ENCODE results near the gene SLC9A1.

- TF ChIP-seq RELA (IDR thresholded peaks at IDR 0.05; ENCODE audit: borderline replicate concordance, partially characterized antibody) (no peak), EZH2 (IDR thresholded peaks at IDR 0.05; ENCODE audit: borderline replicate concordance, control insufficient read depth, low read depth, low read length) (no peak), ESRRA (IDR thresholded peaks at IDR 0.05; ENCODE audit: low read length) (no peak), LARP7 (IDR thresholded peaks at IDR 0.05) (no peak)
These were observed 86.0 kb downstream of the SLC9A1 start for GRCh38 chr1:27068922-27069321.

All from GM12878 (cell line).